HFF-Myc (cell line): ENCODE measurements around the gene MAPK10.

ENCODE experiments used
- DNase-seq: peaks from one replicate; pipeline ENCODE4 v3.0.0-alpha.2; 2011; ENCODE audit warnings: low read depth; ENCODE audit errors: extremely low read depth
- H3K4me3 ChIP-seq: replicated peaks from 2 replicates; pipeline ENCODE4 v1.5.1; 2011; ENCODE audit warnings: low read depth, mild to moderate bottlenecking, control low read depth, low read length
- CTCF ChIP-seq: IDR thresholded peaks from 2 replicates; pipeline ENCODE4 v1.5.1; 2012; ENCODE audit warnings: mild to moderate bottlenecking, low read depth, low read length, control low read depth; ENCODE audit errors: missing control alignments

MAPK10 gene

GRCh38 chr4:86132468-86132867, 227.4 kb downstream of the MAPK10 start:
- H3K4me3 ChIP-seq, result no peak overlapping the region
- no peak for TF ChIP-seq CTCF
- DNase-seq, result no peak

- no peak for DNase-seq
- no peak overlapping the region for H3K4me3 ChIP-seq
- no peak for TF ChIP-seq CTCF
Measured at GRCh38 chr4:86131456-86131855, 228.4 kb downstream of the MAPK10 start.

- no peak for DNase-seq
- no peak overlapping the region for H3K4me3 ChIP-seq
- no peak for TF ChIP-seq CTCF
Measured at GRCh38 chr4:86130160-86130933, 229.5 kb downstream of the MAPK10 start.

GRCh38 chr4:86129546-86129945, 230.3 kb downstream of the MAPK10 start:
- H3K4me3 ChIP-seq, result no peak overlapping the region
- DNase-seq, result no peak

GRCh38 chr4:86122404-86122803, 237.4 kb downstream of the MAPK10 start:
- no peak for TF ChIP-seq CTCF
- no peak overlapping the region for H3K4me3 ChIP-seq
- DNase-seq, result no peak

More at GRCh38 chr4:86129546-86129945, 230.3 kb downstream of the MAPK10 start:
- no peak for TF ChIP-seq CTCF

- no peak for TF ChIP-seq CTCF
- DNase-seq, result no peak
- H3K4me3 ChIP-seq, result no peak overlapping the region
Measured at GRCh38 chr4:86118711-86119110, 241.1 kb downstream of the MAPK10 start.

GRCh38 chr4:86117705-86118302, 242.0 kb downstream of the MAPK10 start:
- TF ChIP-seq CTCF, result no peak
- no peak for DNase-seq
- no peak overlapping the region for H3K4me3 ChIP-seq
